HepG2 (cell line): ENCODE results near the gene ARL6. TPM values are rescaled to one million over a fixed set of nuclear protein-coding genes. Genes with fewer than 3 reads are reported as not detected.

Experiments used
- ATAC-seq: fragments of 200-7000 bp; cut with Tn5 transposase; 3 replicates; pipeline ENCODE4 v1.9.1; 2020; ENCODE audit warnings: mild to moderate bottlenecking, moderate library complexity
- BruUV-seq: library from RNA; stranded (reverse); fragments of 400-500 nt; replicated peaks from 2 replicates; lab custom pipeline; 2021; lab: Mats Ljungman, UMichigan
- CTCF ChIA-PET: fragments of 300-600 bp; formaldehyde crosslinking; extraction: SDS; loops from one replicate; lab custom pipeline; 2021; ENCODE audit warnings: low total read pairs, inconsistent platforms, low intra/inter-chr PET ratio; lab: Yijun Ruan, JAX
- POLR2A ChIA-PET: fragments of 350-600 bp; sonication (Branson Sonifier 250); formaldehyde crosslinking; loops from one replicate; lab custom pipeline; 2020; ENCODE audit warnings: antibody characterized with exemption, inconsistent platforms; lab: Yijun Ruan, JAX
- DNase-seq: peaks from one replicate; pipeline ENCODE4 v3.0.0-alpha.2; 2015; ENCODE audit warnings: low spot score
- FAIRE-seq: peaks from 3 replicates; lab custom pipeline; 2011; peaks lifted over from hg19 to GRCh38; lab: Jason Lieb, UNC
- H2AFZ ChIP-seq: one replicate; pipeline ENCODE4 v1.6.1; 2011; ENCODE audit warnings: low read length, inconsistent platforms
- H3K27ac ChIP-seq: fragments of 300-600 bp; 3 replicates; pipeline ENCODE4 v1.8.0; 2011; ENCODE audit warnings: mixed run types, mild to moderate bottlenecking, mixed read lengths, low read length, inconsistent platforms; ENCODE audit not compliant: insufficient read depth; ENCODE audit errors: extremely low read length
- H3K27me3 ChIP-seq, 2 experiments: fragments of 200-600 bp in 1 of 2; 2 replicates in 1 of 2; 3 replicates in 1 of 2; pipeline versions ENCODE4 v1.6.0 to v1.8.0; 2011; ENCODE audit warnings: low read length in 2 of 2, mild to moderate bottlenecking in 2 of 2, moderate library complexity in 2 of 2, inconsistent platforms in 1 of 2; ENCODE audit not compliant: insufficient read depth in 2 of 2, control insufficient read depth in 1 of 2
- H3K36me3 ChIP-seq, 2 experiments: fragments of 200-600 bp in 1 of 2; replicated peaks in 1 of 2; 2 replicates in 1 of 2; 3 replicates in 1 of 2; pipeline versions ENCODE4 v1.5.1 to v1.8.0; 2011; ENCODE audit warnings: low read length in 2 of 2, inconsistent platforms in 1 of 2; ENCODE audit not compliant: insufficient read depth in 2 of 2, control insufficient read depth in 1 of 2
- H3K4me1 ChIP-seq: 2 replicates; pipeline ENCODE4 v1.5.1; 2012; ENCODE audit warnings: low read length, inconsistent platforms; ENCODE audit not compliant: insufficient read depth
- H3K4me2 ChIP-seq: 2 replicates; pipeline ENCODE4 v1.6.0; 2011; ENCODE audit warnings: low read depth, low read length, inconsistent platforms
- H3K4me3 ChIP-seq, 3 experiments: fragments of 200-600 bp in 1 of 3; sonication (generic), shearing (Covaris generic) in 1 of 3; replicated peaks in 1 of 3; 2 replicates each; pipeline ENCODE4 v1.5.1; 2011 to 2016; ENCODE audit warnings: low read length in 3 of 3, inconsistent platforms in 2 of 3, low read depth in 2 of 3, mild to moderate bottlenecking in 2 of 3, control low read depth in 1 of 3, mixed read lengths in 1 of 3; ENCODE audit not compliant: insufficient read depth in 1 of 3
- H3K79me2 ChIP-seq: one replicate; pipeline ENCODE4 v1.6.1; 2011; ENCODE audit warnings: low read length, inconsistent platforms; ENCODE audit not compliant: insufficient read depth
- H3K9ac ChIP-seq: 2 replicates; pipeline ENCODE4 v1.6.0; 2011; ENCODE audit warnings: mild to moderate bottlenecking, low read depth, low read length, inconsistent platforms; ENCODE audit not compliant: insufficient read depth
- H3K9me3 ChIP-seq: 2 replicates; pipeline ENCODE4 v1.5.1; 2012; ENCODE audit warnings: mild to moderate bottlenecking, low read length
- H4K20me1 ChIP-seq: 2 replicates; pipeline ENCODE4 v1.6.0; 2011; ENCODE audit warnings: inconsistent platforms, mild to moderate bottlenecking, low read length, moderate library complexity; ENCODE audit not compliant: insufficient read depth
- CEBPZ ChIP-seq: IDR thresholded peaks from 2 replicates; pipeline ENCODE4 v1.6.1; 2012; ENCODE audit warnings: low read length, improper control_type of control experiment
- KLF15 ChIP-seq: sonication (generic); formaldehyde crosslinking; IDR thresholded peaks from 2 replicates; pipeline ENCODE4 v1.8.1; 2023; ENCODE audit warnings: borderline replicate concordance, mild to moderate bottlenecking, inconsistent platforms, missing genetic modification reagents, mixed read lengths
- NKX3-1 ChIP-seq: sonication (generic); formaldehyde crosslinking; IDR thresholded peaks from 2 replicates; pipeline ENCODE4 v1.5.0; 2020; ENCODE audit warnings: missing genetic modification reagents
- NONO ChIP-seq, 2 experiments: fragments of 450-650 bp in 1 of 2; sonication (generic) in 1 of 2; formaldehyde crosslinking in 1 of 2; IDR thresholded peaks in 1 of 2; conservative IDR thresholded peaks in 1 of 2; 2 replicates each; pipeline versions ENCODE4 v1.6.1 to v1.8.0; 2017 to 2022; ENCODE audit warnings: mild to moderate bottlenecking in 1 of 2, missing genetic modification reagents in 1 of 2, moderate library complexity in 1 of 2
- SMARCC2 ChIP-seq: fragments of 450-650 bp; IDR thresholded peaks from 2 replicates; pipeline ENCODE4 v1.6.1; 2017; ENCODE audit warnings: antibody characterized with exemption, mild to moderate bottlenecking
- ZFP36 ChIP-seq: fragments of 150-350 bp; IDR thresholded peaks from 2 replicates; pipeline ENCODE4 v1.6.1; 2018; ENCODE audit warnings: borderline replicate concordance, low read length, low read depth; ENCODE audit not compliant: partially characterized antibody
- ZNF589 ChIP-seq: sonication (generic); formaldehyde crosslinking; conservative IDR thresholded peaks from 2 replicates; pipeline ENCODE4 v1.8.0; 2022; ENCODE audit warnings: mild to moderate bottlenecking, moderate library complexity, missing genetic modification reagents
- ZNF713 ChIP-seq: sonication (generic); formaldehyde crosslinking; IDR thresholded peaks from 2 replicates; pipeline ENCODE4 v1.4.0; 2020; ENCODE audit warnings: mild to moderate bottlenecking, missing genetic modification reagents
- ZNF720 ChIP-seq: sonication (generic); formaldehyde crosslinking; IDR thresholded peaks from 2 replicates; pipeline ENCODE4 v1.4.0; 2020; ENCODE audit warnings: missing genetic modification reagents
- ZNF770 ChIP-seq: sonication (generic); formaldehyde crosslinking; IDR thresholded peaks from 2 replicates; pipeline ENCODE4 v1.5.0; 2020; ENCODE audit warnings: mild to moderate bottlenecking, missing genetic modification reagents
- WGBS: methylation state at CpG from one replicate; pipeline ENCODE4 v1.1.6; 2017; ENCODE audit warnings: low lambda C conversion rate; 5-methylcytosine and 5-hydroxymethylcytosine counted together
- in situ Hi-C: cut with HindIII; loops from 2 replicates; pipeline ENCODE4 v1.10.0; 2017; ENCODE audit warnings: low pct_unique_long_range_greater_than_20kb; ENCODE audit not compliant: extremely low pct_ligation_motif_present
- intact Hi-C: fragments of 100-400 bp; cut with micrococcal nuclease; formaldehyde crosslinking; loops from one replicate; pipeline ENCODE4 v1.10.0; 2022; ENCODE audit not compliant: unreplicated experiment
- polyA plus RNA-seq, 8 experiments: library from polyadenylated mRNA; depleted of rRNA in 3 of 8; stranded (reverse) in 7 of 8; unstranded in 1 of 8; fragments of >200 nt; fragmentation: Illumina TruSeq in 4 of 8; extraction: Trizol in 4 of 8; gene quantifications; 2 replicates each; pipeline versions ENCODE4 v1.2.1 to v1.2.3, GENCODE V29; 2011 to 2016; ENCODE audit warnings: low read depth in 4 of 8, missing spikeins in 1 of 8, mixed read lengths in 1 of 8; ENCODE audit not compliant: insufficient read depth in 1 of 8
- total RNA-seq, 5 experiments: library from RNA; depleted of rRNA; stranded (reverse); fragments of >200 nt; fragmentation: Illumina TruSeq; extraction: Trizol; gene quantifications; 2 replicates each; pipeline ENCODE4 v1.2.3, GENCODE V29; 2016; ENCODE audit warnings: low read depth in 1 of 5
- TF ChIP-seq, protein P1 (sequence below): sonication (generic); formaldehyde crosslinking; IDR thresholded peaks from 2 replicates; pipeline ENCODE4 v1.4.0; 2020; ENCODE audit warnings: missing genetic modification reagents

ARL6 gene
- total and polyA plus RNA-seq, 2 of the 13 experiments (the other 11 are each of a cell fraction or from before 2014, with no cell fraction given): 1.3 to 3.7 TPM

- H3K36me3 ChIP-seq: no peaks in the 10 kb centered on the region
- H3K9ac ChIP-seq: peak overlapping the region; percentile 82; the same call in 1 of the 2 replicates
- no TSS peak for BruUV-seq
- no peaks in the 10 kb centered on the region for H3K9me3 ChIP-seq
- H3K27ac ChIP-seq: no peak overlapping the region
- H3K4me2 ChIP-seq: peak overlapping the region; percentile 90
- H2AFZ ChIP-seq: peak overlapping the region; percentile 84
- POLR2A ChIA-PET: interaction anchor here (1.4 kb wide), 1 partner anchor 56 kb away, joined by 4 read pairs; the partner anchor contains the start of gene ARL6
- in situ Hi-C loops: no loop called here
- no peak for ATAC-seq
- WGBS: 62% methylated on average over 5 of the region's 5 CpGs
- H3K79me2 ChIP-seq: peaks cover 25% of the 10 kb centered on the region
- no peaks in the 10 kb centered on the region for H4K20me1 ChIP-seq
- CTCF ChIA-PET: no interaction called here
- H3K4me3 ChIP-seq: peak overlapping the region; percentile 94 to 97 (median 94)
- no peak for TF ChIP-seq ZNF720 (CRISPR knock-in tag)
- TF ChIP-seq SMARCC2: no peak
- no peak for TF ChIP-seq ZNF589 (CRISPR knock-in tag)
- peak; percentile 50 for TF ChIP-seq ZFP36
- TF ChIP-seq, protein P1, sequence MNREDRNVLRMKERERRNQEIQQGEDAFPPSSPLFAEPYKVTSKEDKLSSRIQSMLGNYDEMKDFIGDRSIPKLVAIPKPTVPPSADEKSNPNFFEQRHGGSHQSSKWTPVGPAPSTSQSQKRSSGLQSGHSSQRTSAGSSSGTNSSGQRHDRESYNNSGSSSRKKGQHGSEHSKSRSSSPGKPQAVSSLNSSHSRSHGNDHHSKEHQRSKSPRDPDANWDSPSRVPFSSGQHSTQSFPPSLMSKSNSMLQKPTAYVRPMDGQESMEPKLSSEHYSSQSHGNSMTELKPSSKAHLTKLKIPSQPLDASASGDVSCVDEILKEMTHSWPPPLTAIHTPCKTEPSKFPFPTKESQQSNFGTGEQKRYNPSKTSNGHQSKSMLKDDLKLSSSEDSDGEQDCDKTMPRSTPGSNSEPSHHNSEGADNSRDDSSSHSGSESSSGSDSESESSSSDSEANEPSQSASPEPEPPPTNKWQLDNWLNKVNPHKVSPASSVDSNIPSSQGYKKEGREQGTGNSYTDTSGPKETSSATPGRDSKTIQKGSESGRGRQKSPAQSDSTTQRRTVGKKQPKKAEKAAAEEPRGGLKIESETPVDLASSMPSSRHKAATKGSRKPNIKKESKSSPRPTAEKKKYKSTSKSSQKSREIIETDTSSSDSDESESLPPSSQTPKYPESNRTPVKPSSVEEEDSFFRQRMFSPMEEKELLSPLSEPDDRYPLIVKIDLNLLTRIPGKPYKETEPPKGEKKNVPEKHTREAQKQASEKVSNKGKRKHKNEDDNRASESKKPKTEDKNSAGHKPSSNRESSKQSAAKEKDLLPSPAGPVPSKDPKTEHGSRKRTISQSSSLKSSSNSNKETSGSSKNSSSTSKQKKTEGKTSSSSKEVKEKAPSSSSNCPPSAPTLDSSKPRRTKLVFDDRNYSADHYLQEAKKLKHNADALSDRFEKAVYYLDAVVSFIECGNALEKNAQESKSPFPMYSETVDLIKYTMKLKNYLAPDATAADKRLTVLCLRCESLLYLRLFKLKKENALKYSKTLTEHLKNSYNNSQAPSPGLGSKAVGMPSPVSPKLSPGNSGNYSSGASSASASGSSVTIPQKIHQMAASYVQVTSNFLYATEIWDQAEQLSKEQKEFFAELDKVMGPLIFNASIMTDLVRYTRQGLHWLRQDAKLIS (CRISPR knock-in tag): no peak
- TF ChIP-seq ZNF713 (CRISPR knock-in tag): no peak
- TF ChIP-seq ZNF770 (CRISPR knock-in tag): peak; percentile 95
- TF ChIP-seq CEBPZ: no peak
- TF ChIP-seq NONO (IDR thresholded peaks at IDR 0.05): no peak
- TF ChIP-seq NONO (CRISPR knock-in tag; conservative IDR thresholded peaks at IDR 0.05): no peak
- TF ChIP-seq KLF15 (CRISPR knock-in tag): no peak
- no peak for TF ChIP-seq NKX3-1 (CRISPR knock-in tag)
- intact Hi-C loops: no loop called here
- FAIRE-seq: no peak
- DNase-seq: no peak
- peaks cover 36% of the 10 kb centered on the region for H3K4me1 ChIP-seq
- H3K27me3 ChIP-seq: peaks cover 2 to 10% of the 10 kb centered on the region in 2 experiments; a peak in 3 of 5 replicates
These were observed 56.2 kb downstream of the ARL6 start for GRCh38 chr3:97820780-97821179.
